Calu3 (cell line): ENCODE measurements around the gene TMEM39B. TPM values are rescaled to one million over a fixed set of nuclear protein-coding genes. Genes with fewer than 3 reads are reported as not detected.

Experiments used
- BruUV-seq: library from RNA; stranded (reverse); fragments of 400-500 nt; replicated peaks from 2 replicates; lab custom pipeline; 2021; lab: Mats Ljungman, UMichigan
- CTCF ChIA-PET: fragments of 300-600 bp; sonication (Branson Sonifier 250); formaldehyde crosslinking; loops from one replicate; lab custom pipeline; 2022; ENCODE audit warnings: antibody characterized with exemption; lab: Charles Lee
- DNase-seq: peaks from one replicate; pipeline ENCODE4 v3.0.0; 2022
- H3K27ac Mint-ChIP-seq: one replicate; pipeline ENCODE4 v1.8.0; 2022; ENCODE audit warnings: mixed read lengths; ENCODE audit not compliant: unreplicated experiment
- H3K27me3 Mint-ChIP-seq: one replicate; pipeline ENCODE4 v1.8.0; 2022; ENCODE audit warnings: mixed read lengths; ENCODE audit not compliant: unreplicated experiment
- H3K36me3 Mint-ChIP-seq: one replicate; pipeline ENCODE4 v1.8.0; 2022; ENCODE audit warnings: mild to moderate bottlenecking, moderate library complexity, mixed read lengths; ENCODE audit not compliant: insufficient read depth, unreplicated experiment
- H3K4me1 Mint-ChIP-seq: one replicate; pipeline ENCODE4 v1.8.0; 2022; ENCODE audit warnings: mild to moderate bottlenecking, low read depth, mixed read lengths; ENCODE audit not compliant: unreplicated experiment
- H3K4me3 Mint-ChIP-seq: one replicate; pipeline ENCODE4 v1.8.0; 2022; ENCODE audit warnings: mild to moderate bottlenecking, low read depth, moderate library complexity, mixed read lengths; ENCODE audit not compliant: unreplicated experiment
- H3K9me3 Mint-ChIP-seq: one replicate; pipeline ENCODE4 v1.8.0; 2022; ENCODE audit warnings: low read depth, mixed read lengths; ENCODE audit not compliant: unreplicated experiment
- CTCF ChIP-seq: fragments of 200-600 bp; IDR thresholded peaks from one replicate; pipeline ENCODE4 v1.8.0; 2022; ENCODE audit warnings: antibody characterized with exemption; ENCODE audit not compliant: unreplicated experiment
- intact Hi-C: fragments of 100-400 bp; cut with micrococcal nuclease; formaldehyde crosslinking; loops from one replicate; pipeline ENCODE4 v1.10.0; 2022; ENCODE audit not compliant: unreplicated experiment
- total RNA-seq: library from RNA; stranded (reverse); gene quantifications from 2 replicates; pipeline ENCODE4 v1.2.3, GENCODE V29; 2022

TMEM39B gene
- total RNA-seq, 1 experiment from 2014 or later = 19.5 TPM

- H3K4me3 Mint-ChIP-seq = no peak overlapping the region
- no peaks in the 10 kb centered on the region for H3K9me3 Mint-ChIP-seq
- H3K4me1 Mint-ChIP-seq = peaks cover 35% of the 10 kb centered on the region
- no TSS peak for BruUV-seq
- H3K27me3 Mint-ChIP-seq = no peaks in the 10 kb centered on the region
- DNase-seq = no peak
- TF ChIP-seq CTCF = no peak
- CTCF ChIA-PET = interaction anchor here (0.7 kb wide), 1 partner anchor 16 kb away, joined by 3 read pairs; no protein-coding TSS in a partner anchor
- H3K27ac Mint-ChIP-seq = no peak overlapping the region
- peaks cover 63% of the 10 kb centered on the region for H3K36me3 Mint-ChIP-seq
- intact Hi-C loops = no loop called here
Measured at GRCh38 chr1:32031578-32032274, 41.0 kb upstream of the TMEM39B start.

GRCh38 chr1:32032275-32032615, 40.5 kb upstream of the TMEM39B start:
- Mint-ChIP-seq H3K4me3 (no peak overlapping the region), H3K9me3 (no peaks in the 10 kb centered on the region), H3K27ac (no peak overlapping the region), H3K27me3 (no peaks in the 10 kb centered on the region), H3K36me3 (peaks cover 65% of the 10 kb centered on the region), H3K4me1 (peaks cover 35% of the 10 kb centered on the region)
- no TSS peak for BruUV-seq
- DNase-seq = no peak
- CTCF ChIA-PET = interaction anchor here (0.7 kb wide), 1 partner anchor 16 kb away, joined by 3 read pairs; no protein-coding TSS in a partner anchor
- TF ChIP-seq CTCF = no peak
- intact Hi-C loops = no loop called here

DNA sequence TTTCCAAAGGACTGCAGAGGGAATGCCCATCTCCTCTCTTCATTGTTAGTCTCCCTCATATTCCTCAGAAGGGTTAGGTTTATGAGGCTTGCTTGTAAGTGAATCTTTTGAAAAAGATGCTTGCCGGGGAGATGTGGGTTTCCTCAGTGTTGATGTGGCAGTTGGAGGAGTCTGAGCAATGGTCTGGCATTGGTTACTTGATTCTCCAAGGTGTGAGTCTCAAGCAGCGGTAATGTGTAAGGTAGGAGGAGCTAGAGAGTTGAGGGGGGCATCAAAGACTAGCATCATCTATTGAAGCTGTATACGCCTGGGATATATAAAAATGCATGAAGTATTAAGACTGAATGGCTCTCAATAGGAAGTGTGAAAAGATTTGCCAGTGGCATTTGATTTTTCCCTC, 37.6 kb upstream of the TMEM39B start:
- BruUV-seq = no TSS peak
- CTCF ChIA-PET = no interaction called here
- H3K27ac Mint-ChIP-seq = peak overlapping the region; percentile 16
- no peak for TF ChIP-seq CTCF
- H3K4me3 Mint-ChIP-seq = no peak overlapping the region
- H3K36me3 Mint-ChIP-seq = peaks cover 74% of the 10 kb centered on the region
- H3K4me1 Mint-ChIP-seq = peaks cover 26% of the 10 kb centered on the region
- no peaks in the 10 kb centered on the region for H3K27me3 Mint-ChIP-seq
- no peak for DNase-seq
- intact Hi-C loops = no loop called here
- no peaks in the 10 kb centered on the region for H3K9me3 Mint-ChIP-seq

- H3K4me1 Mint-ChIP-seq = no peaks in the 10 kb centered on the region
- no TSS peak for BruUV-seq
- H3K4me3 Mint-ChIP-seq = no peak overlapping the region
- no peak for TF ChIP-seq CTCF
- H3K36me3 Mint-ChIP-seq = peaks cover 61% of the 10 kb centered on the region
- H3K9me3 Mint-ChIP-seq = no peaks in the 10 kb centered on the region
- H3K27me3 Mint-ChIP-seq = no peaks in the 10 kb centered on the region
- CTCF ChIA-PET = no interaction called here
- no peak for DNase-seq
- peak overlapping the region; percentile 3 for H3K27ac Mint-ChIP-seq
- intact Hi-C loops = no loop called here
Measured at GRCh38 chr1:32040711-32041110, 32.0 kb upstream of the TMEM39B start.
